22Rv1 (cell line): Measurements from ENCODE around the gene GIMAP2.

Experiments used
- CTCF ChIP-seq: fragments of 450-650 bp; IDR thresholded peaks from 2 replicates; pipeline ENCODE4 v1.5.1; 2017; ENCODE audit warnings: mild to moderate bottlenecking
- ZFX ChIP-seq: fragments of 450-650 bp; IDR thresholded peaks from 2 replicates; pipeline ENCODE4 v1.6.1; 2017; ENCODE audit warnings: antibody characterized with exemption, borderline replicate concordance

DNA sequence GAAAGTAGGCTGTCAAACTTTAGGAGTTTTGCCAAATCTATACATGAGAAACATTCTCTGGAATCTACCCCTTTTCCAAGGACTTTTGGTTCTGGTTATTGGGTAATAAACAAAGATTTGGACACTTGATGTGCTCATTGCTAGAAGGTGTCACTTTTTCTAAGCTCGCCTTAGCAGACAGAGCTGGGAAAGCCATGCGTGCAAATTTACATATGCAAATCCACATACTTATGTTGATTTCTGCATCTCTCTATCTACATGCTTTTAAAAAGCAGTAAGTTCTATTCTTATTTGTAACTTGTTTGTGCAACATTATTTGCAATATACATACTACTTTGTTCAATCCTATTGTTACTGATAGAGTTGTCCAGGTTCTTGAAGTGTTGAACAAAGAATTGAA lies 30.8 kb upstream of the GIMAP2 start:
- TF ChIP-seq CTCF = no peak
- TF ChIP-seq ZFX = no peak
